Epidermal melanocyte (primary cell): ENCODE results near the gene NELFB.
A peak's percentile ranks its signal among the peaks of the same experiment; 100 is the strongest.

Experiments
- DNase-seq: peaks from one replicate; pipeline ENCODE4 v3.0.0; 2011; ENCODE audit warnings: low spot score; ENCODE audit not compliant: insufficient read length

NELFB gene

DNA sequence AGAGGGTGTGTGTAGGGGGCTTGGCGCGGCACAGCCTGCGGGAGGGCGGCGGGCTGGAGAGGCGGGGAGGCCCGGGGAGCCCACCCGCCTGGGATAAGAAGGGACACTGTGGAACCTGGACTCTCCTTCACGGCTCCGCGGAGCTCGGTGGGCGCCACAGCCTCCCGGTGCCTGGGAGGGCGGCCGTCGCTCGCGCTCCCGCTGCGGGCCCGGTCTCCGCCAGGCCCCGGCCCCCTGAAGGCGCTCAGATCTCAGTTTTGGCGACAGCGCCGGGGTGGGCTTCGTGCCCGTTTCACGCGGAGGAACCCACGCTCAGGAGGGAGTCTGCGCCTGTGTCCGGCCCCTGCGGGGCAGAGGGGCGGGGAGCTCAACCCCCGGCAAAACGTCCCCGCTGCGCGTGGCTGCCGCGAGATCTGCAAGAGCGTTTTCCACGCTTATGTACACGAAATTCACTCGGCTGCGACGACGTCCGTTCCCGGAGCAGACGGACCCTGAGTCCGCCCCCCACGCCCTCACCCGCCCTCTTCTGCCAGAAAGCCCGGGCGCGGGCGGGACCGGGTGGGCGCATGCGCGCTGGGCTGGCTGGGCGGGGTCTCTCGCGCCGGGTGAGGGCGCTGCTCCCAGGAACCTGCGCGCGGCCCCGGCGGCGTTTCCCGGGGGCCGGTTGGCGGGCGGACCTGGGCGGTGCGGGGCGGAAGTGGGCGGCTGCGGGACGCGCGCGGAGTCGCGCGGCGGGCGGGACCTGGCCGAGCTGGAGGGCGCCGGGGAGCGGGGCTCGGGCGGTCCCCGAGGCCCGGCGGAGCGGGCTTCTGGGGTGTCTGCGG is at the start of gene NELFB:
Gene NELFB (plus strand): TSS at position 704 of the 824 bp plus-strand sequence.
- peak; percentile 99 for DNase-seq

DNA sequence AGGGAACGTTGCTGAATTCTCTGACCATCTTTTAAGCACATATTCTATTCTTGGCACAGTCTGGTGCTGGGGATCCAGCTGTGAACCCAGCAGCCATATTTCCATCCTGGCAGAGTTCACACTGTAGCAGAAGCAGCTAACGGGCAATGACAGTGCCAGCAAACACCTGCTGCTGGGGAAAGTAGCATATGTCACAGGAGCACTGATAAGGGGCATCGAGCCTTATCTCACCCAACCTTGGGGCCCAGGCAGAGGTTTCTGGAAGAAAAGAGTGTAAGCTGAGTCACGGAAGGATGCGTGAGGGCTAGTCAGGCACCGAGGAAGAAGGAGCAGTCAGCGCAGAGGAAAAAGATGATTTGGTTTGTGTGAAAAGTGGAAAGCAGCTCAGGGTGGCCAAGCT is 48.5 kb upstream of the NELFB start:
- DNase-seq, result peak; percentile 13

DNA sequence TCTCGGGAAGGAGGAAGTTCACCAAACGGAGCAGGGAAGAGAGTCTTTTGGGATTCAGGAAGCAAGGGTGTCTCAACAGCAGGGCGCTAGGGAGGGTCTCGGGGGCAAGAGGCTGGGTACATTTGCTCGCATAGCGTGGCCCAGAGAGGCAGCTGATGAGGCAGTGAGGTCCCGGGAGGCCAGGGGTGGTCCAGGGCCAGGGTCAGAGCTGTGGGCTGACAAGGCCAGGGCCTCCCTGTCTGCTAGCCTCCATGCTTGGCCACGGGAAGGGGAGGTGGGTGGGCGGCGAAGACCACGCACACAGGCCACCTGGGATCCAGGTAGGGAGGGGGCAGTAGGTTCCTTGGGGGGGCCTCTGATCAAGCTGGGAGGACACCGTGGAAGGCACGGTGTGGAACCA is 43.6 kb upstream of the NELFB start:
- no peak for DNase-seq

DNA sequence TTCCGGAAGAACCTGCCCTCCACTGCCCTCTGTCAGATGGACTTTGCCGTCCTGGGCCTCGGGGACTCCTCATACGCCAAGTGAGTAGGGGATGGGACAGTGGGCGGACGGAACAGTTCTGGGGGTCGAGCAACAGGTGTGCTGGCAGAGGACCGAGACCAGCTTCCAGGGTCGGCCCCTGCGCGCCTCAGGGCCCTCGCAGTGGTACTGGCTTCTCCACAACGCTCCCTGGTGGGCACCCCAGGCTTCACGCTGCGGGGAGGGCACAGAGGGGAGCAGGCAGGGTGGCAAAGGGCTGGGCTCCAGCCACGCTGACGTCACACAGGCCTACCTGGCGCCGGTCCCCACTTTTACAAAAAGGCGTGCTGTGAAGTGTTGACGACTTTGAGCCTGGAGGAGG is 42.6 kb upstream of the NELFB start:
- no peak for DNase-seq

DNA sequence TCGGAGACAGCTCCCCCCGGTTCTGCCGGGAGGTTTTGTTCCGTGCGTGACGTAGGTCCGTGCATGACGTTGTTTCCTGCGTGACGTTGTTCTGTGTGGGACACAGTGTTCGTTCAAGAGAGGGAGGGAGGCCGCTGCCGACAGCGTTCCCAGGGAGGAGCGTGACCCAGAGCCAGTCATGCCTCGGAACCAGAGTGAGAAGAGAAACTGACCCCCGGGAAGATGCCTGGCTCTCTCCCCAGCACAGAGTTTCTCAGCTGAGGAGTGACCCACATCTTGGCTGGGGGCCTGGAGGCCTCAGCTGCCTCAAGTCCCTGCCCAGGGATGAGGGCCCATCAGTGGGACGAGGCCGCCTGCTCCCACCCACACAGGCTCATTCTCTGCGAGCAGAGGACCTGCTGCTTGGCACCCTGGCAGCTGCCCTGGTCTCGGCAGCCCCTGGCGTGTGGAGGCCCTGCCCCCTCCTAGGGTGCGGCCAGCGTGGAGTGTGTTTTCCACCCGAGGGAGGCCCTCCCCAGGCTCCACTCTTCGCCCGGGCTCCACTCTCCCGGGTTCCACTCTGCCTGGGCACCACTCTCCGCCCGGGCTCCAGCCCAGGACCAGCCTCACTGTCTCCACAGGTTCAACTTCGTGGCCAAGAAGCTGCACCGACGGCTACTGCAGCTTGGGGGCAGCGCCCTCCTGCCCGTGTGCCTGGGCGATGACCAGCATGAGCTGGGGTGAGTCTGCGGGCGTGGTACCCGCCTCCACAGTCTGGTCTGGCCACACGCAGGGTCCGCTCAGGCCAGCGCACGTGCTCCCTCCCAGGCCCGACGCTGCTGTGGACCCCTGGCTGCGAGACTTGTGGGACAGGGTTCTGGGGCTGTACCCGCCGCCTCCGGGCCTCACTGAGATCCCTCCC is 41.7 kb upstream of the NELFB start:
- DNase-seq, result no peak

DNA sequence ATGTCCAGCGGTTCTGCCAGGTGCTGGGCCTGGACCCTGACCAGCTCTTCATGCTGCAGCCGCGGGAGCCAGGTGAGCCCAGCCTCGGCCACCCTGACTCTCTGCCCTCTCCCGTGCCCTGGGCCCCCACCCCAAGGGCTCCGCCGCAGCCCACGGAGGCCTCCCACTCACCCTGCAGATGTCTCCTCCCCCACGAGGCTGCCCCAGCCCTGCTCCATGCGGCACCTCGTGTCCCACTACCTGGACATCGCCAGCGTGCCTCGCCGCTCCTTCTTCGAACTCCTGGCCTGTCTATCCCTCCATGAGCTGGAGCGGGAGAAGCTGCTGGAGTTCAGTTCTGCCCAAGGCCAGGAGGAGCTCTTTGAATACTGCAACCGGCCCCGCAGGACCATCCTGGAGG is 40.5 kb upstream of the NELFB start:
- no peak for DNase-seq

DNA sequence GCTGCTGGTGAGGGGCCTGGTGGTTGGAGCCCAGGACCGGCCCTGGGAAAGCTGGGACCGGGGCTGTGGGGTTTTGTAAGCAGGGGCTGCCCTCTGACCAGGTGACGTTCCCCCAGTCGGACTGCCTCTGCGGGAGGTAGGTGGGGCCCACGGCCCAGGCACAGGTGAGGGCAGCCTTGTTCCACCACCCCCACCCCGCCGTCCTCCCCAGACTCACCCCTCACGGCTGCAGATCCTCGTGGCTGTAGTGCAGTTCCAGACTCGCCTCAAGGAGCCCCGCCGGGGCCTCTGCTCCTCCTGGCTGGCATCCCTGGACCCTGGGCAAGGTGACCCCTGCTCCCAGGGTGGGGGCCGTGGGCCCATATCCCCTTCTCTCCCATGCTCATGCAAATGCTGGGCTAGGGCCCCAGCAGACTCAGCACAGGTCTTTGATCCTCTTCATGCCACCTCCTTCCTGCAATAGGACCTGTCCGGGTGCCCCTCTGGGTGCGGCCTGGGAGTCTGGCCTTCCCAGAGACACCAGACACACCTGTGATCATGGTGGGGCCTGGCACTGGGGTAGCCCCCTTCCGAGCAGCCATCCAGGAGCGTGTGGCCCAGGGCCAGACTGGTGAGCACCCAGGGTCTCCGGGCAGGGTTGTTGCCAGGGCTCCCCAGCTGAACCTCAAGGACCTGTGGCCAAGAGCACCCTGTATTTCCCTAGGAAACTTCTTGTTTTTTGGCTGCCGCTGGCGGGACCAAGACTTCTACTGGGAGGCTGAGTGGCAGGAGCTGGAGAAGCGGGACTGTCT is 39.7 kb upstream of the NELFB start:
- no peak for DNase-seq

DNA sequence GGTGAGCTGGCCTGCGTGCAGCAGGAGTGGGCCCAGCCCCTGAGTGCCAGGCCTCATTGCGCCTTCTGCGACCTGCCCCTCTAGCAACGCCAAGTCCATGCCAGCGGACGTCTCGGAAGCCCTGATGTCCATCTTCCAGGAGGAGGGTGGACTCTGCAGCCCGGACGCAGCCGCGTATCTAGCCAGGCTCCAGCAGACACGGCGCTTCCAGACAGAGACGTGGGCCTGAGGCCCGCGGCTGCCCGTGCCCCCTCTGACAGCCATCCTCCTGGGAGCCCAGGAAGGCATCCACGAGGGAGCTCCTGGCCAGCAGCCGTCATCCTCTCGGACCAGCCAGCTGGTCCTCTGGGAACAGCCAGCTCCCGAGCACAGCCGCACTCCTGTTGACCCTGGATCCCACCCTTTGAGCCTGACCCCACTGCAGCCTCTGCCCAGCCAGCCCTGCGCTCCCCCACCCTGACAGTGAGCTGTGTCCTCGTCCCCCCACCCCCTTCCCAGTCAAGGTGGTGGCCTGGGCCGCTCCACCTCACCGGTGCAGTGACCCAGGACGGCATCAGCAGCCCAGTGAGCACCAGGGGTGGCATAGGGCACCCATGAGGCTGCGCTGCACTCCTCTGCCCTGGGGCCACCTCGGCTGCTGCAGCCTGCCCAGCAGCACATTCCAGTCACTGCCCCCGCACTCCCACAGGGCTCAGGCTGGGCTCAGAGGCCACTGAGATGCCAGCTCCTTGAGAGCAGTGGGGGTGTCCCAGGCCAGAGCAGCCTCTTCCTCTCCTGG is 38.8 kb upstream of the NELFB start:
- DNase-seq, result no peak

DNA sequence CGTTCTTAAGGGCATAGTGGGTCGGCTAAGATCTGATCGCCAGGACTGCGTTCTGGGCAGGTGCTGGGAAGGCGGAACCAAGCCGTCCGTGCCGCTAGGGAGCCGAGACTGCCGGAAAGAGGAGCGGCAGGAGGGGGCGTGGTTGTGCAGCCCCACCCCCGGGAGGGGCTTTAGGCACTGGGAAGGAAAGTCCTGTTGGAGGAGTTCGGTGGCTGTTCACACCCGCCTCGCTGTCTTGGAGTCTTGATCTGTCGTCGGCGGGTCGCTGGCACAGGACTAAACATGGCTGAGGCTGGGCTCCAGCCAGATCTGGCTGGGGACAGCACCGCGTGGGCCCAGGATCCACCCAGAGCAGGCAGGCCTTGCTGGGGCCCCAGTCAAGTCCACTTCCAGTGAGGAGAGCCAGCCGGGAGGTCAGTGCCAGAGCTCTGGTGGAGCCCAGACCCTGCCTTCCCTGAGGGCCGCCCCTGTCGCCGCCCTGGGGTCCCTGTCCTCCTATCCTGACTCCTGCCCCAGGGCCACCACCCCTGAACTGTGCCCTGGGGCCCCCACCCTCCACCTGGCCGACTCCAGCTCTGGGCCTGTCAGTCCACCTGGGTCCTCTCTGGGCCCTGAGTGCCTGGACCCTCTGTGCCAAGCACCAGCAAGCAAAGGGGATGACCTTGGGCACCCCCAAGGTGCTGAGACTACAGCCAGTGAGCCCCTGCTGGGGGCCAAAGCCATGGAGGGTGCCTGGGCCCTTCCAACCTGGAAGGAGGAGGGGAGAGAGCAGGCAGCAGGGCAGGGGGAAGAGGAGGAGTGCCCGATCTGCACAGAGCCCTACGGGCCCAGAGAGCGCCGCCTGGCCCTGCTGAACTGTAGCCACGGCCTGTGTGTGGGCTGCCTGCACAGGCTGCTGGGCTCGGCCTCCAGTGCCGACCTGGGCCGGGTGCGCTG is 37.6 kb upstream of the NELFB start:
- DNase-seq, result peak; percentile 61

DNA sequence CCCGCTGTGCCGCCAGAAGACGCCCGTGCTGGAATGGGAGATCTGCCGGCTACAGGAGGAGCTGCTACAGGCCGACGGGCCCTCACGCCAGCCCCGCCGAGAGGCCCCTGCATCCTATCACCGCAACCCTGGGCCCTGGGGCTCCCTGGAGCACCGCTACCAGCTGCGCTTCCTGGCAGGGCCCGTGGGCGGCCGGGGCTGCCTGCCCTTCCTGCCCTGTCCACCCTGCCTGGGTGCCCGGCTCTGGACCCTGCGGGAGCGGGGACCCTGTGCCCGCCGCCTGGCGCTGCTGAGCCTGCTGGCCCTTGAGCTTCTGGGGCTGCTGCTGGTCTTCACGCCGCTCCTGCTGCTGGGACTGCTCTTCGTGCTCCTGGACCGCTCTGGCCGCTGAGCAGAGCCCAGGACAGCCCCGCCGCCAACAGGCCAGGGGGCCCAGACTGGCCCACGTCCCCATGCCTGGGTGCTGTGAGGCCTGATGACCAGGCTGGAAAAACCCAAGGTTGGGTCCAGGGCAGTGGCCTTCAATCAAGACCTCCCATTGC is 36.8 kb upstream of the NELFB start:
- DNase-seq, result no peak

DNA sequence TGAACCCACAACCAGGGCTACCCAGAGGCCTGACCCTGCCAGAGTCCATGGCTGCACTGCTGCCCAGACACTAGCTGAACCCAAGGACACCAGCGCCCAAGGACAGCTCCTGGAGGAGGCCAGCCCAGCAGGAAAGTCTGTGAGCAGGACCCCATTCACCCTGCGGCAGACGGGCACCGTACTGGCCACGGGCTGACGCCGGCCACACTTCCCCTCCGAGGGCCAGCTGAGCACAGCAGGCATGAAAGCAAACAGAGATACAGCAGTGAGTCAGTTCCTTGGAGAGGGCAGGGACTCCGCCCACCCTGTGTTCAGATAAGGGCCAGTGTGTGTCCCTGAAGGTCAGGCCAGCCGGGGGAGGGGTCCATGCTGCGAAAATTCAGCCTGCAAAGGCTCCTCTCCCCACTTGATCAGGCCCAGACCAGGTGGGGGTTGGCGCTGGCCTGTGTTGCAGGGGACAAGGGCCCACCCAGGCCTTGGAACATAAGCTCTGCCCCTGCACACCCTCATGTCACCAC is 36.3 kb upstream of the NELFB start:
- no peak for DNase-seq

DNA sequence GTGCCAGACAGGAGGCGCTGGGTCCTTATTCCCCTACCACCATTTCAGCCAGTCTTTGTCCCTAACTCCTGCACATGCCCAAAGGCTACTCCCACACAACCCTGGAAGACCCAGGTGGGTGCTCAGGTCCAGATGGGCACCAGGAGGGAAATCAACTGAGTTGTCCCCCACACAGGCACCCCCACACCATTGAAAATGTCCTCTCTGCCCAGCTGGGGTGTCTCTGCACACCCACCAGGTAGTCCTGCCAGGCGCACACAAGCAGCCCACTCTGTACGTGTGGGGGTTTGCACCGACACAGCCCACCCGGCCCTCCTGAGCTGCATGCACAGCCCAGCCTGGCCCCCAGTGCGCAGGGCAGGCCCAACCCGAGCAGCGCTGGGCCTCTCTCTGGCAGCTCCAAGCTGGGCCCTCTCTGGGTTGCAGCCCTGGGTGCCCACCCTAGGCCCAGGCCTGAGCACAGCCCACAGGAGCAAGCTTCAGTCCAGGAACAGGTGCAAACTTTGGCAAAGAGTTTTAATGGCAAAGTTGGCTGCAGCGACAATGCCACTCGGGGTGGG is 35.3 kb upstream of the NELFB start:
- DNase-seq, result no peak

DNA sequence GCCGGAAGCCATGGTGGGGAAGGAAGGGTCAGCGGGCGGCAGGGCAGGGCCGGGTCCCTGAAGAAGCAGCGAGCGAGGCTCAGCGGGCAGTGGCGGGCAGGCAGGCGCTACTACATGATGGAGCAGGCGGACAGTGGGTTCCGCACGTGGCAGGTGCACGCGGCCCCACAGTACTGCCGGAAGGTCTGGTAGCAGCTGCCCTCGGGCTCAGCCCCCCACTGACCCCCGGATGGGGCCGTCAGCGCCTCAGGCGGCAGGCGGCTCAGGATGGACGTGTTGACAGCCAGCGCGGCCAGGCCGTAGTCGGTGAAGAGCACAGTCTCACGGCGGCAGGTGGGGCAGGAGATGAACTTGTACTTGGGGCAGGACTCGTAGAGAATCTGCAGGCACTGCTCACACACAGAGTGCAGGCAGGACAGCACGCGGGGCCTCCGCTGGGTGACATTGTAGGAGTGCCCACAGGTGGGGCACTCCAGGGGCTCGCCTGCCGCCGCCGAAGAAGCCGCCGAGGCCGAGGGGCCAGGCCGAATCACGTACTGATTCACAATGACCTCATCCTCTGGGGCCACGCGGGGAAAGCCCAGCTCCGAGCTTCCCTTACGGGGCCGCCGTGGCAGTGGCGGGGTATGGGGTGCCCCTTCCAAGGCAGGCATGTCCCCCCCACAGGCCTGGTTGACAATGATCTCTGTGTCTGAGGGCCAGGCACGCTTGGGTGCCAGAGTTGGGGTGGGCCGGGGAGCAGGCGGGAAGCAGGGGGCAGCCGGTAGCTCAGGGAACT is 34.6 kb upstream of the NELFB start:
- no peak for DNase-seq

DNA sequence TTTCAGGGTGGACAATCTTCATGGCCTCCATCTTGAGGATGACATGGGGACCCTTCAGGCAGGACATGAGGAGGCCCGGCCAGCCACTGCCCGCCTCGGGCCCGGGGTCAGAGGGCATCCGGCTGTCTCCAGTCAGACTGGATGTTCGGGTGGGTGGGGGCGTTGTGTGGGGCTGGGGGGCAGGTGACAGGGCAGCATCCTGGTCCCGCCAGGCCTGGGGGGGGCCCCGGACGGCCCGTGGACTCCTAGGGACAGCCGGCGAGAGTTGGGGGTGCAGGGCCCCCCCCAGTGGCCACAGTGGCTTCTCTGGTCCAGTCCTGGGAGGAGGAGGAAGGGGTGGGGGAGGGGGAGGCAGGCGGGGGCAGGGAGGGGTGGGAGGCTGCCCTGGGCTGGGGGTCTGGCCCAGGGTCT is 34.0 kb upstream of the NELFB start:
- DNase-seq, result no peak

DNA sequence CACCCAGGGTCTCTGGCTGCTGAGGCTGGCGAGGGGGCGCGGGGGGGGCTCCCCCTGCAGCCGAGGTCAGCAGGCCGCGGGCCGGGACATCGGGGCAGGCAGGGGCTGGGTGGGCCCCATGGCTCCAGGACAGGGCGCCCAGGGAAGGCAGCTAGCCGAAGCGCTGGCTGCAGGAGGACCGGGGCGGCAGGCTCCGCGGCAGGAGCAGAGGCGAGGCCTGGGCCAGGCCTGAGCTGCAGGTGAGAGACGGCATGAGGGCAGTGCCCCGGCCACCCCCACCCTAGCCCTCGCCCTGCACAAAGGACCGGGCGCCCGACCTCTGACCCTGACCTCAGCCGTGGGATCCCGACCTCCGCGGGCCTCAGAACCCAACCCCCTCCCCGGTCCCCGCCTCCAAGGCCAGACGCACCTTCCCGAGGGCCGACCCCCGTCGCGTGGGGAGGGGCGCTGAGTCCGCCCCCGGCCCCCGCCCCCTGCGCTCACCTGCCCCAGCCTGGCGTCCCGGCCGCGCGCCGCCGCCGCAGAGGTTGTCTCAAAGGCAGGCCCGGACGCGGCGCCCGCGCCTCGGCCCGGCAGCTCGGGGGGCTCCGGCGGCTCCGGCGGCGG is 33.5 kb upstream of the NELFB start:
- no peak for DNase-seq

DNA sequence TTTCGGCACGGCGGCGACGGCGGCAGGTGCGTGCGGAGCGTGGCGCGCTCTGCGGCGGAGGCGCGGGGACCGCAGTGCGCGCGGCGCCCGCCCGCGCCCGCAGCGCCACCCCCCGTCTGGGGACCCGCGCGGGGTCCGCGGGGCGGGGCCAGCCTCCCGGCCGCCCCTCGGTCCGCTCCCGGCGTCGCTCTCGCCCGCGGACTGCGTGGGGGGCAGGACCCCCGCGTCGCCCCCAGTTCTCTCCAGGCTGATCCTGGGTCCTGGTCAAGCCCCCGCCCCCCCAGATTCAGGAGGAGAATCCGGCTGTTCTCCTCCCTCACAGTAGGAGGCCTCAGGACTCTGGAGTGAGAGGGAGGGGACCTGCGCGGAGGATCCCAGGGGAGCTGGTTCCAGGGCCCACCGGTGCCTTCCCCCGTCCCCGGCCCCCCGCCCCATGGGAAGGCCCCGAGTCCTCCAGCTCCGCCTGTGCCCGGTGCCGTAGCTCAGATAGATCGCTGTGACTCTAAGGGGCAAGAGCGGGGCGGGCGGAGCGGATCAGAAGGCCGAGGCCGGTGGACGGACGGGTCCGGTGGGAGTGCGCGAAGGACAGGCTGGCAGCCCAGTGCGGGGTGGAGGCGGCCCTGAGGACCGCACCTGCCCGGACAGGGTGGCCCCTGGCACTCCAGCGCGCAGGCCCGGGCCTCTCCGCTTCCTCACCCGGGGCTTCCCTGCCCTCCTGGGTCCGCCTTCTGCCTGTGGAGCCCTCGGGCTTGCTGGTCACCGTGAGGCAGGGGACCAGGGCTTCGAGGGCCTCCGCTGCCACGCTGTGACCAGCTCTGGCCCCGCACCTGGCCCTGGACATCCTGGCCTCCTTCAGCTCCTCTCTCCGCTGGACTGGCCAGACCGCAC is 32.7 kb upstream of the NELFB start, which contains the start of gene RNF208:
Gene RNF208 (minus strand): TSS at position 51 of the 888 bp plus-strand sequence. CDS start 1,028 bp downstream, outside the sequence.
- no peak for DNase-seq
